H1 (cell line): ENCODE measurements around the gene CNOT3. TPM values are rescaled to one million over a fixed set of nuclear protein-coding genes. Genes with fewer than 3 reads are reported as not detected.

Experiments used
- MAX ChIP-seq: IDR thresholded peaks from 2 replicates; pipeline ENCODE4 v1.6.1; 2012; ENCODE audit warnings: inconsistent platforms
- RXRA ChIP-seq: IDR thresholded peaks from 2 replicates; pipeline ENCODE4 v1.6.1; 2011; ENCODE audit warnings: low read depth, mild to moderate bottlenecking, low read length, moderate library complexity; ENCODE audit not compliant: insufficient read depth
- SAP30 ChIP-seq: fragments of 300-600 bp; sonication (generic); IDR thresholded peaks from 2 replicates; pipeline ENCODE4 v1.7.1; 2012; ENCODE audit warnings: low read length, moderate library complexity, mild to moderate bottlenecking, inconsistent platforms; ENCODE audit not compliant: insufficient read depth, insufficient replicate concordance
- polyA plus RNA-seq, 7 experiments: library from polyadenylated mRNA; depleted of rRNA in 3 of 7; stranded (reverse) in 5 of 7; unstranded in 2 of 7; fragments of >200 nt in 5 of 7; fragments of 200-250 nt in 2 of 7; gene quantifications; 1 replicate in 5 of 7; 2 replicates in 1 of 7; 4 replicates in 1 of 7; pipeline versions ENCODE4 v1.2.1 to v1.2.3, GENCODE V29; 2011 to 2013; ENCODE audit warnings: missing spikeins in 2 of 7, mixed read lengths in 2 of 7
- total RNA-seq: library from RNA; stranded (reverse); fragmentation: NEBNext Ultra II Directional; extraction: Animal tissue kit (Norgen Biotek cat#: 25700); gene quantifications from 2 replicates; pipeline ENCODE4 v1.2.1, GENCODE V29; 2021

CNOT3 gene
- total and polyA plus RNA-seq, 2 of the 8 experiments (the other 6 are each of a cell fraction or from before 2014, with no cell fraction given): 21.2 to 86.4 TPM

- TF ChIP-seq RXRA: no peak
- TF ChIP-seq MAX: no peak
- no peak for TF ChIP-seq SAP30
- TF ChIP-seq, all 59 proteins: peak for 0
These were observed 4.7 kb downstream of the CNOT3 start (continued) for GRCh38 chr19:54142166-54142780.
